ENCODE measurements around the gene SPOCD1. TPM values are rescaled to one million over a fixed set of nuclear protein-coding genes. Genes with fewer than 3 reads are reported as not detected.

SPOCD1 gene
- polyA plus RNA-seq (ENCODE audit: insufficient read length) = 0.45 TPM
- long read RNA-seq, donor 1 = 0 reads
- long read RNA-seq, donor 2 = 0 reads
- long read RNA-seq, donor 3 = 0 reads
- long read RNA-seq, donor 4 = 0 reads
- long read RNA-seq, donor 5 = 0 reads
- long read RNA-seq, donor 6 = 0 reads
- long read RNA-seq, donor 7 = 0 reads
- long read RNA-seq, donor 8 = 0 reads

- DNase-seq = peak; percentile 46
Observed at GRCh38 chr1:31815752-31816500, at the start of gene SPOCD1. Gene SPOCD1, minus strand, starts transcription at chr1:31816022. Its CDS starts 689 bp downstream, at chr1:31815333.

GRCh38 chr1:31862071-31862470 is 46.2 kb upstream of the SPOCD1 start:
- no peak for DNase-seq

GRCh38 chr1:31861346-31861745 is 45.5 kb upstream of the SPOCD1 start:
- DNase-seq = no peak

GRCh38 chr1:31860581-31860980 is 44.8 kb upstream of the SPOCD1 start:
- DNase-seq = no peak

GRCh38 chr1:31859719-31860118 is 43.9 kb upstream of the SPOCD1 start:
- DNase-seq = no peak

GRCh38 chr1:31859044-31859443 is 43.2 kb upstream of the SPOCD1 start:
- no peak for DNase-seq

GRCh38 chr1:31857863-31858262 is 42.0 kb upstream of the SPOCD1 start:
- DNase-seq = no peak

- DNase-seq = no peak
Observed at GRCh38 chr1:31856140-31856539, 40.3 kb upstream of the SPOCD1 start.

- no peak for DNase-seq
Observed at GRCh38 chr1:31855038-31855845, 39.4 kb upstream of the SPOCD1 start.

- no peak for DNase-seq
Observed at GRCh38 chr1:31849653-31850052, 33.8 kb upstream of the SPOCD1 start.

GRCh38 chr1:31848381-31848897 is 32.6 kb upstream of the SPOCD1 start:
- DNase-seq = no peak

GRCh38 chr1:31846484-31846883 is 30.7 kb upstream of the SPOCD1 start:
- DNase-seq = no peak

- DNase-seq = no peak
Observed at GRCh38 chr1:31843506-31843905, 27.7 kb upstream of the SPOCD1 start.

GRCh38 chr1:31839662-31840343 is 24.0 kb upstream of the SPOCD1 start:
- DNase-seq = no peak

- no peak for DNase-seq
Observed at GRCh38 chr1:31837451-31838158, 21.8 kb upstream of the SPOCD1 start.

- DNase-seq = no peak
Observed at GRCh38 chr1:31836638-31837037, 20.8 kb upstream of the SPOCD1 start.

- DNase-seq = no peak
Observed at GRCh38 chr1:31835415-31835814, 19.6 kb upstream of the SPOCD1 start.

GRCh38 chr1:31834501-31834900 is 18.7 kb upstream of the SPOCD1 start:
- no peak for DNase-seq

GRCh38 chr1:31831397-31832378 is 15.9 kb upstream of the SPOCD1 start:
- no peak for DNase-seq

- DNase-seq = no peak
Observed at GRCh38 chr1:31830511-31830910, 14.7 kb upstream of the SPOCD1 start.

Measured in left kidney (tissue), 8 donors.